HFFc6 (cell line): ENCODE data around the gene WDR20. TPM values are rescaled to one million over a fixed set of nuclear protein-coding genes. Genes with fewer than 3 reads are reported as not detected.

Source experiments
- DNase-seq: peaks from one replicate; pipeline ENCODE4 v3.0.0-alpha.2; 2018
- H3K27ac Mint-ChIP-seq: 2 replicates; pipeline ENCODE4 v1.8.0; 2020; ENCODE audit warnings: mild to moderate bottlenecking, mixed read lengths
- H3K27me3 Mint-ChIP-seq: 2 replicates; pipeline ENCODE4 v1.8.0; 2021; ENCODE audit warnings: mild to moderate bottlenecking, moderate library complexity, mixed read lengths; ENCODE audit not compliant: insufficient read depth
- H3K36me3 Mint-ChIP-seq: 2 replicates; pipeline ENCODE4 v1.8.0; 2021; ENCODE audit warnings: low read depth, mixed read lengths
- H3K4me1 Mint-ChIP-seq: 2 replicates; pipeline ENCODE4 v1.8.0; 2020; ENCODE audit warnings: low read depth, mixed read lengths
- H3K4me3 Mint-ChIP-seq: 2 replicates; pipeline ENCODE4 v1.8.0; 2020; ENCODE audit warnings: mild to moderate bottlenecking, moderate library complexity, mixed read lengths
- H3K9me3 Mint-ChIP-seq: 2 replicates; pipeline ENCODE4 v1.8.0; 2020; ENCODE audit warnings: mild to moderate bottlenecking, mixed read lengths
- CTCF ChIP-seq: fragments of 200-600 bp; sonication (generic); IDR thresholded peaks from 2 replicates; pipeline ENCODE4 v1.5.0; 2021; ENCODE audit warnings: antibody characterized with exemption, mild to moderate bottlenecking
- total RNA-seq, 6 experiments: library from RNA; stranded (reverse); fragmentation: NEBNext Ultra II Directional; extraction: Animal tissue kit (Norgen Biotek cat#: 25700); gene quantifications; 2 replicates in 1 of 6; 3 replicates in 5 of 6; pipeline ENCODE4 v1.2.3, GENCODE V29; 2021

WDR20 gene
- total RNA-seq, 6 experiments from 2014 or later: 24.4 to 28.7 (median 27.7) TPM

- DNase-seq: no peak
- Mint-ChIP-seq H3K4me1 (no peaks in the 10 kb centered on the region), H3K9me3 (no peaks in the 10 kb centered on the region), H3K36me3 (peaks cover 18% of the 10 kb centered on the region), H3K4me3 (no peak overlapping the region; the same call in 1 of the 2 replicates), H3K27me3 (peaks cover 2% of the 10 kb centered on the region), H3K27ac (no peak overlapping the region)
- no peak for TF ChIP-seq CTCF
Observed at GRCh38 chr14:102230481-102231210, 90.9 kb downstream of the WDR20 start.

GRCh38 chr14:102231476-102232347 is 92.0 kb downstream of the WDR20 start:
- Mint-ChIP-seq H3K4me1 (no peaks in the 10 kb centered on the region), H3K4me3 (no peak overlapping the region), H3K9me3 (no peaks in the 10 kb centered on the region), H3K27me3 (peaks cover 2% of the 10 kb centered on the region), H3K36me3 (peaks cover 12% of the 10 kb centered on the region), H3K27ac (no peak overlapping the region)
- TF ChIP-seq CTCF: no peak
- DNase-seq: no peak

- Mint-ChIP-seq H3K4me1 (no peaks in the 10 kb centered on the region), H3K9me3 (no peaks in the 10 kb centered on the region), H3K36me3 (peaks cover 12% of the 10 kb centered on the region), H3K27ac (no peak overlapping the region), H3K4me3 (no peak overlapping the region), H3K27me3 (peaks cover under 1% of the 10 kb centered on the region)
- no peak; the same call in 1 of the 2 replicates for TF ChIP-seq CTCF
- no peak for DNase-seq
Observed at GRCh38 chr14:102232348-102232625, 92.6 kb downstream of the WDR20 start.

GRCh38 chr14:102233081-102233480 is 93.4 kb downstream of the WDR20 start:
- Mint-ChIP-seq H3K27me3 (no peaks in the 10 kb centered on the region; the same call in 1 of the 2 replicates), H3K4me3 (no peak overlapping the region), H3K36me3 (peaks cover 12% of the 10 kb centered on the region), H3K4me1 (no peaks in the 10 kb centered on the region), H3K9me3 (no peaks in the 10 kb centered on the region), H3K27ac (no peak overlapping the region)
- no peak for DNase-seq
- no peak for TF ChIP-seq CTCF

GRCh38 chr14:102234331-102235264 is 94.9 kb downstream of the WDR20 start:
- Mint-ChIP-seq H3K4me1 (no peaks in the 10 kb centered on the region), H3K27me3 (no peaks in the 10 kb centered on the region; the same call in 1 of the 2 replicates), H3K4me3 (no peak overlapping the region), H3K9me3 (no peaks in the 10 kb centered on the region), H3K36me3 (peaks cover 7% of the 10 kb centered on the region; the same call in 1 of the 2 replicates), H3K27ac (no peak overlapping the region)
- no peak for DNase-seq
- TF ChIP-seq CTCF: no peak
